ENCODE measurements around the gene RAG2.

The RAG2 gene

GRCh38 chr11:36566407-36567053, 31.5 kb downstream of the RAG2 start:
- H3K27ac ChIP-seq = no peak overlapping the region

GRCh38 chr11:36565031-36565610, 32.9 kb downstream of the RAG2 start:
- no peak overlapping the region for H3K27ac ChIP-seq
- TF ChIP-seq CTCF (conservative IDR thresholded peaks at IDR 0.05) = no peak
- TF ChIP-seq ZFX (IDR thresholded peaks at IDR 0.05) = no peak

More at GRCh38 chr11:36566407-36567053, 31.5 kb downstream of the RAG2 start:
- TF ChIP-seq ZFX (IDR thresholded peaks at IDR 0.05) (no peak), CTCF (conservative IDR thresholded peaks at IDR 0.05) (no peak)

GRCh38 chr11:36564376-36565030, 33.5 kb downstream of the RAG2 start:
- H3K27ac ChIP-seq = no peak overlapping the region
- TF ChIP-seq ZFX (IDR thresholded peaks at IDR 0.05) (no peak), CTCF (conservative IDR thresholded peaks at IDR 0.05) (peak; percentile 80)

GRCh38 chr11:36558571-36559413, 39.2 kb downstream of the RAG2 start:
- H3K27ac ChIP-seq = no peak overlapping the region
- no peak for TF ChIP-seq CTCF (conservative IDR thresholded peaks at IDR 0.05)
- no peak for TF ChIP-seq ZFX (IDR thresholded peaks at IDR 0.05)

GRCh38 chr11:36557991-36558390, 40.0 kb downstream of the RAG2 start:
- no peak overlapping the region for H3K27ac ChIP-seq
- TF ChIP-seq ZFX (IDR thresholded peaks at IDR 0.05) (no peak), CTCF (conservative IDR thresholded peaks at IDR 0.05) (no peak)

- peak; percentile 7; the same call in 1 of the 2 replicates for TF ChIP-seq CTCF (conservative IDR thresholded peaks at IDR 0.05)
- H3K27ac ChIP-seq = 0 out of 2 replicates have a peak overlapping the region, but pooled peaks have one; percentile 25
These were observed 40.6 kb downstream of the RAG2 start for GRCh38 chr11:36557390-36557789.
